Calu3 (cell line): Measurements from ENCODE around the gene PLEKHJ1. TPM values are rescaled to one million over a fixed set of nuclear protein-coding genes. Genes with fewer than 3 reads are reported as not detected.

ENCODE experiments used
- BruUV-seq: library from RNA; stranded (reverse); fragments of 400-500 nt; replicated peaks from 2 replicates; lab custom pipeline; 2021; lab: Mats Ljungman, UMichigan
- CTCF ChIA-PET: fragments of 300-600 bp; sonication (Branson Sonifier 250); formaldehyde crosslinking; loops from one replicate; lab custom pipeline; 2022; ENCODE audit warnings: antibody characterized with exemption; lab: Charles Lee
- DNase-seq: peaks from one replicate; pipeline ENCODE4 v3.0.0; 2022
- H3K27ac Mint-ChIP-seq: one replicate; pipeline ENCODE4 v1.8.0; 2022; ENCODE audit warnings: mixed read lengths; ENCODE audit not compliant: unreplicated experiment
- H3K27me3 Mint-ChIP-seq: one replicate; pipeline ENCODE4 v1.8.0; 2022; ENCODE audit warnings: mixed read lengths; ENCODE audit not compliant: unreplicated experiment
- H3K36me3 Mint-ChIP-seq: one replicate; pipeline ENCODE4 v1.8.0; 2022; ENCODE audit warnings: mild to moderate bottlenecking, moderate library complexity, mixed read lengths; ENCODE audit not compliant: insufficient read depth, unreplicated experiment
- H3K4me1 Mint-ChIP-seq: one replicate; pipeline ENCODE4 v1.8.0; 2022; ENCODE audit warnings: mild to moderate bottlenecking, low read depth, mixed read lengths; ENCODE audit not compliant: unreplicated experiment
- H3K4me3 Mint-ChIP-seq: one replicate; pipeline ENCODE4 v1.8.0; 2022; ENCODE audit warnings: mild to moderate bottlenecking, low read depth, moderate library complexity, mixed read lengths; ENCODE audit not compliant: unreplicated experiment
- H3K9me3 Mint-ChIP-seq: one replicate; pipeline ENCODE4 v1.8.0; 2022; ENCODE audit warnings: low read depth, mixed read lengths; ENCODE audit not compliant: unreplicated experiment
- intact Hi-C: fragments of 100-400 bp; cut with micrococcal nuclease; formaldehyde crosslinking; loops from one replicate; pipeline ENCODE4 v1.10.0; 2022; ENCODE audit not compliant: unreplicated experiment
- total RNA-seq: library from RNA; stranded (reverse); gene quantifications from 2 replicates; pipeline ENCODE4 v1.2.3, GENCODE V29; 2022
- TF ChIP-seq, protein P1 (sequence below): fragments of 200-600 bp; IDR thresholded peaks from one replicate; pipeline ENCODE4 v1.8.0; 2022; ENCODE audit warnings: antibody characterized with exemption; ENCODE audit not compliant: unreplicated experiment

PLEKHJ1 gene
- total RNA-seq, 1 experiment from 2014 or later: 38.7 TPM

DNA sequence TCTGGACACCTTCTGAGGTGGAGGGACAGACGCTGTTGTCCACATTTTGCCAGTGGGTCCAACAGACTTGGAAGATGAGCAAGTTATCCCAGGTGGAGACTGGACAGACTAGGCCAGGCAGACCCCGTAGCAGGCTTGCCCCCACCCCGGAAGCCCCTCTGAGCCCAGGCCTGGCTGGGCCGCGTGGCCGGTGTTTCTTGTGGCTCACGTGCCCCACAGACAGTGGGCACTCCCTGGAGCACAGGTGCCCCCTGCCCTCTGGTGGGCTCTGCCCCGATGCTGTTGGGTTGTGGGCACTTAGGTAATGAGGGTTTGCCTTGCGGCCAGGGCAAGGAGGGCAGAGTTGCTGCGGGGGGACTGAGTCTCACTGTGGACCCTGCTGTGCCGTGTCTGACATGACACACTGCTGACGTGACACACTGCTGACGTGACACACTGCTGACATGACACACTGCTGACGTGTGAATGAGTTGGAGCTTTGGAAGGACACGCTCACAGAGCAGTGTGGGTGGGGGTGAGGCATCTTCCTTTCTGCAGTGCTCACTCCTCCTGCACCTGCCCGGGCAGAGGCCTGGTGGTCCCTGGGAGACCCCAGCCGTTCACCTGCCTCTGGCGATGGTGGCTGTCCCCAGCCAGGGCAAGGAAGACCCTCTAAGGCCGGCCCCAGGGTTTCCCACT, 47.3 kb downstream of the PLEKHJ1 start:
- Mint-ChIP-seq H3K36me3 (peaks cover 56% of the 10 kb centered on the region), H3K9me3 (no peaks in the 10 kb centered on the region), H3K4me1 (no peaks in the 10 kb centered on the region), H3K27me3 (no peaks in the 10 kb centered on the region), H3K4me3 (no peak overlapping the region), H3K27ac (no peak overlapping the region)
- intact Hi-C loops: no loop called here
- no peak for DNase-seq
- no TSS peak for BruUV-seq
- TF ChIP-seq, protein P1, sequence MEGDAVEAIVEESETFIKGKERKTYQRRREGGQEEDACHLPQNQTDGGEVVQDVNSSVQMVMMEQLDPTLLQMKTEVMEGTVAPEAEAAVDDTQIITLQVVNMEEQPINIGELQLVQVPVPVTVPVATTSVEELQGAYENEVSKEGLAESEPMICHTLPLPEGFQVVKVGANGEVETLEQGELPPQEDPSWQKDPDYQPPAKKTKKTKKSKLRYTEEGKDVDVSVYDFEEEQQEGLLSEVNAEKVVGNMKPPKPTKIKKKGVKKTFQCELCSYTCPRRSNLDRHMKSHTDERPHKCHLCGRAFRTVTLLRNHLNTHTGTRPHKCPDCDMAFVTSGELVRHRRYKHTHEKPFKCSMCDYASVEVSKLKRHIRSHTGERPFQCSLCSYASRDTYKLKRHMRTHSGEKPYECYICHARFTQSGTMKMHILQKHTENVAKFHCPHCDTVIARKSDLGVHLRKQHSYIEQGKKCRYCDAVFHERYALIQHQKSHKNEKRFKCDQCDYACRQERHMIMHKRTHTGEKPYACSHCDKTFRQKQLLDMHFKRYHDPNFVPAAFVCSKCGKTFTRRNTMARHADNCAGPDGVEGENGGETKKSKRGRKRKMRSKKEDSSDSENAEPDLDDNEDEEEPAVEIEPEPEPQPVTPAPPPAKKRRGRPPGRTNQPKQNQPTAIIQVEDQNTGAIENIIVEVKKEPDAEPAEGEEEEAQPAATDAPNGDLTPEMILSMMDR: no peak
- CTCF ChIA-PET: no interaction called here

DNA sequence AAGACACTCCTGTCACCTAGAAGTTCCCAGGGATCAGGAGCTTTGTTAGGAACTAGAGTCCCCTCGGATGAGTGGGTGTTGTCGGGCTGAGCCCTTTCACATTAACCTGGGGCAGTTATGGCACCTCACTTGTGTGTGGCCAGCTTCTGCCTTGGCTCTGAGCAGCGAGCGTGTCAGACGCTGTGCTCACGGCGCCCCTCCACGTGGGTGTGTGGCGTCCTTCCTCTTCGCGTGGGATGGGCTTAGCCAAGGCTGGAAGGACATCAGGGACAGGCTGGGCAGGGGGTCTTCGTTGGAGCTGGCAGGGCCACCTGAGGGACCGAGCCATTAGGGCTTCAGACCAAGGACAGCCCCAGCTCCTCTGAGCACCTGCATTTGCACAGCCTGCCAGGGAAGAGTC, 49.0 kb downstream of the PLEKHJ1 start:
- no peak overlapping the region for H3K4me3 Mint-ChIP-seq
- no peaks in the 10 kb centered on the region for H3K9me3 Mint-ChIP-seq
- no peak overlapping the region for H3K27ac Mint-ChIP-seq
- TF ChIP-seq, protein P1: no peak
- H3K4me1 Mint-ChIP-seq: no peaks in the 10 kb centered on the region
- intact Hi-C loops: no loop called here
- H3K27me3 Mint-ChIP-seq: no peaks in the 10 kb centered on the region
- no peak for DNase-seq
- BruUV-seq: no TSS peak
- CTCF ChIA-PET: no interaction called here
- H3K36me3 Mint-ChIP-seq: peaks cover 50% of the 10 kb centered on the region

DNA sequence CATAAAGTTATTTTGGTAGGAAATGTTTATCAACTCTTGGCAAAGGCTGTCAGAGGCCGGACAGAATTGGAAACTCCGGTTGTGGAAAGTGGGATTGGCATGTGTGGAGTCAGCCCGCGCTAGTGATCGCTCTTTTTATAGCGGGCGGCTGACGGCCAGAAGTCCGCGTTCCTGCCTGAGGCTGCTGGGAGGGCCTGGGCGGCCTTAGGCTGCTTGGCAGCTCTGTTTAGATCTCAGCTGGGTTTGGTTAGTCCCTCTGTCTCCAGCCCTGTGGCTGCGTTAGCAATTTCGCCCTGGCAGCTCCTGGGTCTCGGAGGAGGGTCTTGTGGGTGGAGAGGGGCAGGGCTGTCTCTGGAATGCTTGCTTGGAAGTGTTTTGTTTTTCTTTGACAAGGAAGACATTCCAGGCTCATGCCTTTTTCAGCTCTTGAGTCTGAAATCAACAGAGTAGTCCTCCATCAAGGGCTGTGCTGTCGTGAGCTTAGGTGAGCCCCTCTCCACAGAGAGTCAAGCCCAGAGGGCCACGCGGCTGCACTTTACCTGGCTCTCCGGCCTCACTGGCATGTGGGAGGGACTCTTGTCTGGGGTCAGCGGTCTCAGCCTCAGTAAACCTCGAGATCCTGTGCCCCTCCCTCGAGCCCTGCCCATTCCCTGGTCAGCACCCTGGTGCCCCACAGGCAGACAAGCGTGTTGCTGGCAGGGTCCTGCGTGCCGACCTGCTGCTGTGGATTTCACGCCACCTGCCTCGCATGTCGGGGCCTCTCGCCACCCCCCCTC, 49.9 kb downstream of the PLEKHJ1 start:
- DNase-seq: no peak
- TF ChIP-seq, protein P1: no peak
- no peaks in the 10 kb centered on the region for H3K27me3 Mint-ChIP-seq
- no peak overlapping the region for H3K4me3 Mint-ChIP-seq
- H3K4me1 Mint-ChIP-seq: no peaks in the 10 kb centered on the region
- H3K36me3 Mint-ChIP-seq: peaks cover 46% of the 10 kb centered on the region
- H3K9me3 Mint-ChIP-seq: no peaks in the 10 kb centered on the region
- BruUV-seq: no TSS peak
- intact Hi-C loops: no loop called here
- CTCF ChIA-PET: no interaction called here
- no peak overlapping the region for H3K27ac Mint-ChIP-seq

DNA sequence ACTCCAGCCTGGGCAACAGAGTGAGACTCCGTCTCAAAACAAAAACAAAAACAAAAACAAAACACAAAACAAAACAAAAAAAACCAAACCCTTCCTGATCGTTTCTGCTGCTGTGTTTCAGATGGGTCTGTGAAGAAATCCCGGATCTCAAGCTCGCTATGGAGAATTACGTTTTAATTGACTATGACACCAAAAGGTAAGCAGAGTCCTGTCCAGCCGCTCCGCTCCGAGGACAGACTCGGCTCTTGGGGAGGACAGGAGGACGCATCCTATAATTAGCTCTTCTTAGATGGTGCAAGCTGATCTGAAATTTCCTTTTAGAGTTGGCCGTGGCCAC, 50.4 kb downstream of the PLEKHJ1 start:
- DNase-seq: no peak
- no TSS peak for BruUV-seq
- no peak overlapping the region for H3K4me3 Mint-ChIP-seq
- TF ChIP-seq, protein P1: no peak
- intact Hi-C loops: no loop called here
- CTCF ChIA-PET: no interaction called here
- H3K9me3 Mint-ChIP-seq: no peaks in the 10 kb centered on the region
- H3K27ac Mint-ChIP-seq: no peak overlapping the region
- peaks cover 46% of the 10 kb centered on the region for H3K36me3 Mint-ChIP-seq
- no peaks in the 10 kb centered on the region for H3K27me3 Mint-ChIP-seq
- no peaks in the 10 kb centered on the region for H3K4me1 Mint-ChIP-seq
